ENCODE measurements around the gene SCN5A. TPM values are rescaled to one million over a fixed set of nuclear protein-coding genes. Genes with fewer than 3 reads are reported as not detected.

Gene SCN5A
- total and polyA plus RNA-seq, 4 donors: 0.38 to 2.0 (median 0.61) TPM

GRCh38 chr3:38533285-38533976, 116.1 kb downstream of the SCN5A start:
- Histone ChIP-seq H3K36me3 (ENCODE audit: control insufficient read depth in 1 of 2, insufficient read depth in 2 of 2, low read length in 1 of 2) (peaks cover 0 to under 1% of the 10 kb centered on the region in 2 donors), H3K27ac (ENCODE audit: low read depth in 1 of 2, low read length in 2 of 2) (no peak overlapping the region), H3K4me3 (ENCODE audit: low read length in 2 of 2) (no peak overlapping the region), H3K9me3 (ENCODE audit: control insufficient read depth, low read length) (no peaks in the 10 kb centered on the region), H3K4me1 (ENCODE audit: control insufficient read depth in 1 of 2, insufficient read depth in 2 of 2, low read length in 2 of 2) (no peaks in the 10 kb centered on the region), H3K27me3 (ENCODE audit: control insufficient read depth in 1 of 2, insufficient read depth in 2 of 2, low read length in 1 of 2) (no peaks in the 10 kb centered on the region)
- DNase-seq (no peak), ATAC-seq (ENCODE audit: low FRiP score) (no peak)
- intact Hi-C loops (cut with DNase I): no loop called here
- WGBS, 2 donors: 79 to 82% methylated on average over 13 of the region's 13 CpGs

GRCh38 chr3:38532529-38532928, 117.0 kb downstream of the SCN5A start:
- peaks cover 0 to 2% of the 10 kb centered on the region in 2 donors for H3K36me3 ChIP-seq (ENCODE audit: control insufficient read depth in 1 of 2, insufficient read depth in 2 of 2, low read length in 1 of 2)
- WGBS, 2 donors: 61 to 73% methylated on average over 3 of the region's 3 CpGs
- no peak overlapping the region for H3K4me3 ChIP-seq (ENCODE audit: low read length in 2 of 2)
- no peaks in the 10 kb centered on the region for H3K27me3 ChIP-seq (ENCODE audit: control insufficient read depth in 1 of 2, insufficient read depth in 2 of 2, low read length in 1 of 2)
- no peaks in the 10 kb centered on the region for H3K9me3 ChIP-seq (ENCODE audit: control insufficient read depth, low read length)
- no peak for ATAC-seq (ENCODE audit: low FRiP score)
- DNase-seq: no peak
- intact Hi-C loops (cut with DNase I): no loop called here
- no peak overlapping the region for H3K27ac ChIP-seq (ENCODE audit: low read depth in 1 of 2, low read length in 2 of 2)
- no peaks in the 10 kb centered on the region for H3K4me1 ChIP-seq (ENCODE audit: control insufficient read depth in 1 of 2, insufficient read depth in 2 of 2, low read length in 2 of 2)

- no peak for ATAC-seq (ENCODE audit: low FRiP score)
- DNase-seq: no peak
- H3K36me3 ChIP-seq (ENCODE audit: control insufficient read depth in 1 of 2, insufficient read depth in 2 of 2, low read length in 1 of 2): peaks cover 4 to 6% of the 10 kb centered on the region in 2 donors
- 98 to 100% methylated on average over 1 of the region's 1 CpG for WGBS, 2 donors
- H3K27me3 ChIP-seq (ENCODE audit: control insufficient read depth in 1 of 2, insufficient read depth in 2 of 2, low read length in 1 of 2): no peaks in the 10 kb centered on the region
- intact Hi-C loops (cut with DNase I): loop anchor here (10.0 kb wide), 2 partner anchors 316 to 476 kb away; no protein-coding TSS in a partner anchor
- H3K4me3 ChIP-seq (ENCODE audit: low read length in 2 of 2): no peak overlapping the region
- H3K9me3 ChIP-seq (ENCODE audit: control insufficient read depth, low read length): no peaks in the 10 kb centered on the region
- H3K4me1 ChIP-seq (ENCODE audit: control insufficient read depth in 1 of 2, insufficient read depth in 2 of 2, low read length in 2 of 2): no peaks in the 10 kb centered on the region
- no peak overlapping the region for H3K27ac ChIP-seq (ENCODE audit: low read depth in 1 of 2, low read length in 2 of 2)
Measured at GRCh38 chr3:38528457-38528856, 121.0 kb downstream of the SCN5A start.

GRCh38 chr3:38526792-38527191, 122.7 kb downstream of the SCN5A start:
- WGBS, 2 donors: 95 to 96% methylated on average over 14 of the region's 14 CpGs
- no peaks in the 10 kb centered on the region for H3K27me3 ChIP-seq (ENCODE audit: control insufficient read depth in 1 of 2, insufficient read depth in 2 of 2, low read length in 1 of 2)
- H3K36me3 ChIP-seq (ENCODE audit: control insufficient read depth in 1 of 2, insufficient read depth in 2 of 2, low read length in 1 of 2): peaks cover 4 to 6% of the 10 kb centered on the region in 2 donors
- DNase-seq (no peak), ATAC-seq (ENCODE audit: low FRiP score) (no peak)
- intact Hi-C loops (cut with DNase I): loop anchor here (10.0 kb wide), 2 partner anchors 318 to 478 kb away; no protein-coding TSS in a partner anchor
- H3K9me3 ChIP-seq (ENCODE audit: control insufficient read depth, low read length): no peaks in the 10 kb centered on the region
- no peak overlapping the region for H3K27ac ChIP-seq (ENCODE audit: low read depth in 1 of 2, low read length in 2 of 2)
- no peak overlapping the region for H3K4me3 ChIP-seq (ENCODE audit: low read length in 2 of 2)
- no peaks in the 10 kb centered on the region for H3K4me1 ChIP-seq (ENCODE audit: control insufficient read depth in 1 of 2, insufficient read depth in 2 of 2, low read length in 2 of 2)

- ATAC-seq (ENCODE audit: low FRiP score) (no peak), DNase-seq (no peak)
- 92 to 94% methylated on average over 5 of the region's 5 CpGs for WGBS, 2 donors
- Histone ChIP-seq H3K4me3 (ENCODE audit: low read length in 2 of 2) (no peak overlapping the region), H3K36me3 (ENCODE audit: control insufficient read depth in 1 of 2, insufficient read depth in 2 of 2, low read length in 1 of 2) (peaks cover 4 to 6% of the 10 kb centered on the region in 2 donors), H3K4me1 (ENCODE audit: control insufficient read depth in 1 of 2, insufficient read depth in 2 of 2, low read length in 2 of 2) (no peaks in the 10 kb centered on the region), H3K9me3 (ENCODE audit: control insufficient read depth, low read length) (no peaks in the 10 kb centered on the region), H3K27ac (ENCODE audit: low read depth in 1 of 2, low read length in 2 of 2) (no peak overlapping the region), H3K27me3 (ENCODE audit: control insufficient read depth in 1 of 2, insufficient read depth in 2 of 2, low read length in 1 of 2) (no peaks in the 10 kb centered on the region)
- intact Hi-C loops (cut with DNase I): loop anchor here (5.0 to 10.0 kb wide), 4 partner anchors 128 to 481 kb away; no protein-coding TSS in a partner anchor
Measured at GRCh38 chr3:38524141-38524739, 125.2 kb downstream of the SCN5A start.

- ATAC-seq (ENCODE audit: low FRiP score) (no peak), DNase-seq (no peak)
- 89 to 93% methylated on average over 6 of the region's 6 CpGs for WGBS, 2 donors
- Histone ChIP-seq H3K4me1 (ENCODE audit: control insufficient read depth in 1 of 2, insufficient read depth in 2 of 2, low read length in 2 of 2) (no peaks in the 10 kb centered on the region), H3K27me3 (ENCODE audit: control insufficient read depth in 1 of 2, insufficient read depth in 2 of 2, low read length in 1 of 2) (no peaks in the 10 kb centered on the region), H3K27ac (ENCODE audit: low read depth in 1 of 2, low read length in 2 of 2) (no peak overlapping the region), H3K4me3 (ENCODE audit: low read length in 2 of 2) (no peak overlapping the region), H3K36me3 (ENCODE audit: control insufficient read depth in 1 of 2, insufficient read depth in 2 of 2, low read length in 1 of 2) (peaks cover 2 to 8% of the 10 kb centered on the region in 2 donors), H3K9me3 (ENCODE audit: control insufficient read depth, low read length) (no peaks in the 10 kb centered on the region)
- intact Hi-C loops (cut with DNase I): loop anchor here (5.0 to 10.0 kb wide), 4 partner anchors 130 to 483 kb away; no protein-coding TSS in a partner anchor
Measured at GRCh38 chr3:38522002-38522401, 127.5 kb downstream of the SCN5A start.

GRCh38 chr3:38521391-38521987, 128.0 kb downstream of the SCN5A start:
- 2 to 5% methylated on average over 5 of the region's 5 CpGs for WGBS, 2 donors

GRCh38 chr3:38519651-38520050, 129.8 kb downstream of the SCN5A start:
- Histone ChIP-seq H3K4me3 (ENCODE audit: low read length in 2 of 2) (no peak overlapping the region), H3K36me3 (ENCODE audit: control insufficient read depth in 1 of 2, insufficient read depth in 2 of 2, low read length in 1 of 2) (peaks cover 2 to 8% of the 10 kb centered on the region in 2 donors), H3K27ac (ENCODE audit: low read depth in 1 of 2, low read length in 2 of 2) (no peak overlapping the region), H3K9me3 (ENCODE audit: control insufficient read depth, low read length) (no peaks in the 10 kb centered on the region), H3K4me1 (ENCODE audit: control insufficient read depth in 1 of 2, insufficient read depth in 2 of 2, low read length in 2 of 2) (no peaks in the 10 kb centered on the region), H3K27me3 (ENCODE audit: control insufficient read depth in 1 of 2, insufficient read depth in 2 of 2, low read length in 1 of 2) (no peaks in the 10 kb centered on the region)
- ATAC-seq (ENCODE audit: low FRiP score): no peak
- 56 to 58% methylated on average over 5 of the region's 5 CpGs for WGBS, 2 donors
- no peak for DNase-seq
- intact Hi-C loops (cut with DNase I): loop anchor here (2.0 to 10.0 kb wide), 5 partner anchors 133 to 485 kb away; no protein-coding TSS in a partner anchor

More at GRCh38 chr3:38521391-38521987, 128.0 kb downstream of the SCN5A start:
- Histone ChIP-seq H3K4me1 (ENCODE audit: control insufficient read depth in 1 of 2, insufficient read depth in 2 of 2, low read length in 2 of 2) (no peaks in the 10 kb centered on the region), H3K27me3 (ENCODE audit: control insufficient read depth in 1 of 2, insufficient read depth in 2 of 2, low read length in 1 of 2) (no peaks in the 10 kb centered on the region), H3K9me3 (ENCODE audit: control insufficient read depth, low read length) (no peaks in the 10 kb centered on the region), H3K4me3 (ENCODE audit: low read length in 2 of 2) (no peak overlapping the region), H3K36me3 (ENCODE audit: control insufficient read depth in 1 of 2, insufficient read depth in 2 of 2, low read length in 1 of 2) (peaks cover 2 to 8% of the 10 kb centered on the region in 2 donors), H3K27ac (ENCODE audit: low read depth in 1 of 2, low read length in 2 of 2) (no peak overlapping the region)
- DNase-seq (peak in 1 of 2 donors; percentile 54), ATAC-seq (ENCODE audit: low FRiP score) (peak; percentile 78)
- intact Hi-C loops (cut with DNase I): loop anchor here (2.0 to 10.0 kb wide), 5 partner anchors 131 to 483 kb away; no protein-coding TSS in a partner anchor

All from aorta (tissue), 5 donors.